Measurements from ENCODE around the gene VPS25.
"Not testable (repeated sequence)": the region's sequence is repeated elsewhere in the genome, so short reads cannot be mapped to it uniquely, and the experiment has no call there.

VPS25 gene

DNA sequence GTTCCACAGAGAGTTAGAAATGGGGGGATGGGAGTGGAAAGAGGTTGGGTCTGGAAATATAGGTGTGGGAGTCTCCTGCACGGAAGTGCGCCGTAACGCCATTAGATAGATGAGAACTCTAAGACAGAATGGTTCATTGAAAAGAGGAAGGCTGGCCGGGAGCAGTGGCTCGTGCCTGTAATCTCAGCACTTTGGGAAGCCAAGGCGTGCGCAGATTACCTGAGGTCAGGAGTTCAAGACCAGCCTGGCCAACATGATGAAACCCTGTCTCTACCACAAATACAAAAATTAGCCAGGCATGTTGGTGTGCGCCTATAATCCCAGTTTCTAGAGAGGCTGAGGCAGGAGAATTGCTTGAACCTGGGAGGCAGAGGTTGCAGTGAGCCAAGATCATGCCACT is 5.2 kb upstream of the VPS25 start:
- DNase-seq (ENCODE audit: low read depth in 2 of 3, low spot score in 1 of 3): not testable (repeated sequence)

GRCh38 chr17:42769964-42770363 is 3.3 kb upstream of the VPS25 start:
- DNase-seq (ENCODE audit: low read depth in 2 of 3, low spot score in 1 of 3): not testable (repeated sequence)

DNA sequence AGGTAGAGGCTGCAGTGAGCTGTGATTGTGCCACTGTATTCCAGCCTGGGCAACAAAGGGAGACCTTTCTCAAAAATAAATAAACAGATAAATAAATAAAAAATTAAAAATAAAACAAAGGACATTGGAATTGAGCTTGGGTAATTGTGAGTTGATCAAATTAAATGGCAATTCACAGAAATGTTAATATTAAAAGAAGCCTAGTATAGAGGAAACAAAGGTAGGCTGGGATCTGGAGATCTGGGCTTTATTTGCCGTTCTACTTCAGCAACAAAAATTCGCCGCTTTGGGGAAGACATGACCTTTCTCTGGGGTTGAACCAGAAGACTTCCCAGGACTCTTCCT is 332 bp upstream of the VPS25 start:
- no peak for DNase-seq (ENCODE audit: low read depth in 2 of 3, low spot score in 1 of 3)

GRCh38 chr17:42774066-42774745 is 957 bp downstream of the VPS25 start:
- no peak for DNase-seq (ENCODE audit: low read depth in 2 of 3, low spot score in 1 of 3)

GRCh38 chr17:42775534-42776098 is 2.4 kb downstream of the VPS25 start:
- no peak for DNase-seq (ENCODE audit: low read depth in 2 of 3, low spot score in 1 of 3)

DNA sequence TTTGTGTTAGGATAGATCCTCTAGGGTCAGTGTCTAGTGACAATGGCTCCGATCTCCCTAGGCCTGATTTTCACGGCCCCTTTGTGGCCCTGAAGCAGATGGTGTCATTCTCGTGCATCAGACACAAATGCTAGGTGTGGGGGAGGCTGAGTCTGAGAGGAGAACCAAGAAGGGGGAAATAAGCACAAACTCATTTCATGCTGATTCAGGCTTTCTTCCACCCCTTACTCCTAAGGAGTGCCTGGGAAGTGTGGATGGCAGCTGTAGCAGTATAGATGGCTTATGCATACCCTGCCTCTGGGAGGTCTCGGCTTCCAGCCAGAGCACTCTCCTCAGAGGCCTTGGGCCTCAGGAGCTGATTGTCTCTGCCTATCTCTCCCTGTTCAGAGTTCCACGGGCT is 5.3 kb downstream of the VPS25 start:
- no peak for DNase-seq (ENCODE audit: low read depth in 2 of 3, low spot score in 1 of 3)

DNA sequence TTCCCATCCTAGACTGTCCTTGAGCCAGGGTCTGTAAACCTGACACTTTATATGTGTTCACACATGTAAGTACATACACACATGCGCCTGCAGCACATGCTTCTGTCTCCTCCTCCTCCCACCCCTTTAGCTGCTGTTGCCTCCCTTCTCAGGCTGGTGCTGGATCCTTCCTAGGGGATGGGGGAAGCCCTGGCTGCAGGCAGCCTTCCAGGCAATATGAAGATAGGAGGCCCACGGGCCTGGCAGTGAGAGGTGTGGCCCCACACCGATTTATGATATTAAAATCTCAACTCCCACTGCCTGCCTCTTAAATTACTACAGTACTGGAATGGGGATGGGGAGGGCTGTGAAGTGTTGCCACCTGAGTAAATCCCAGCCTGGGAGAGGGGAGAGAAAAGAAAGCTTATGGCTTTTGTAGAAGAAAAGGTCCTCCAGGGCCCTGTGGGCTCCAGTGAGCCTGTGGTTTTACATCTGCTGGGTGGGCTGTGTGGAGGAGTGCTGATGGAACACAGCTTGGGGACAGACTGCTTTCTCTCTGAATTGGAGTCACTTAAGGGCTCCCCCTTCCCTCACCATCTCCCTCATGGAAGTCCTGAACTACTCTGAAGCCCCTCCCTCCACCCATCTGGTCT is 6.2 kb downstream of the VPS25 start:
- no peak for DNase-seq (ENCODE audit: low read depth in 2 of 3, low spot score in 1 of 3)

GRCh38 chr17:42779936-42780850 is 6.9 kb downstream of the VPS25 start, which contains the start of gene WNK4:
WNK4 (plus strand) TSS chr17:42780610; CDS start chr17:42780699, 89 bp downstream.
- no peak for DNase-seq (ENCODE audit: low read depth in 2 of 3, low spot score in 1 of 3)

DNA sequence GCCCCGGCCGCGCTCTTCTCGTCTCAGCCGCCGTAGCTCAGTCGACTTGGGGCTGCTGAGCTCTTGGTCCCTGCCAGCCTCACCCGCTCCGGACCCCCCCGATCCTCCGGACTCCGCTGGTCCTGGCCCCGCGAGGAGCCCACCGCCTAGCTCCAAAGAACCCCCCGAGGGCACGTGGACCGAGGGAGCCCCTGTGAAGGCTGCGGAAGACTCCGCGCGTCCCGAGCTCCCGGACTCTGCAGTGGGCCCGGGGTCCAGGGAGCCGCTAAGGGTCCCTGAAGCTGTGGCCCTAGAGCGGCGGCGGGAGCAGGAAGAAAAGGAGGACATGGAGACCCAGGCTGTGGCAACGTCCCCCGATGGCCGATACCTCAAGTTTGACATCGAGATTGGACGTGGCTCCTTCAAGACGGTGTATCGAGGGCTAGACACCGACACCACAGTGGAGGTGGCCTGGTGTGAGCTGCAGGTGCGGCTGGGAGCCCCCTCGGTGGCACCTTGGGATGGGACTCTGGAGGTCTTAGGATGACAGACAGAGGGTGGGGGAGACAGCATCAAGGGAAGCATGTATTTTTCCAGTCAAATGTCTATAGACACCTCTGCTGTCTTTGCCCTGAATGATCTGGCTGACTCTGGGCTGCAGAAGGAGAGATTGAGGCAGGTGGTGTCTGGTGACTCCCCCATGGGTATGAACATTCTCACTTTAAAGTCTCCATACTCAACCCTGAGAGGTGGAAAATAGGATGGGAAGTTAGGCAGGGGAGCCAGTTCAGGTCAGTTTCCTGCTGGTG is 7.8 kb downstream of the VPS25 start:
- DNase-seq (ENCODE audit: low read depth in 2 of 3, low spot score in 1 of 3): no peak

- DNase-seq (ENCODE audit: low read depth in 2 of 3, low spot score in 1 of 3): no peak
These were observed 8.5 kb downstream of the VPS25 start for GRCh38 chr17:42781639-42782165.

GRCh38 chr17:42782166-42783061 is 9.2 kb downstream of the VPS25 start:
- DNase-seq (ENCODE audit: low read depth in 2 of 3, low spot score in 1 of 3): no peak

GRCh38 chr17:42783062-42783790 is 10.0 kb downstream of the VPS25 start:
- no peak for DNase-seq (ENCODE audit: low read depth in 2 of 3, low spot score in 1 of 3)

GRCh38 chr17:42783791-42784138 is 10.5 kb downstream of the VPS25 start:
- DNase-seq (ENCODE audit: low read depth in 2 of 3, low spot score in 1 of 3): no peak

- no peak for DNase-seq (ENCODE audit: low read depth in 2 of 3, low spot score in 1 of 3)
These were observed 11.2 kb downstream of the VPS25 start for GRCh38 chr17:42784409-42784808.

DNA sequence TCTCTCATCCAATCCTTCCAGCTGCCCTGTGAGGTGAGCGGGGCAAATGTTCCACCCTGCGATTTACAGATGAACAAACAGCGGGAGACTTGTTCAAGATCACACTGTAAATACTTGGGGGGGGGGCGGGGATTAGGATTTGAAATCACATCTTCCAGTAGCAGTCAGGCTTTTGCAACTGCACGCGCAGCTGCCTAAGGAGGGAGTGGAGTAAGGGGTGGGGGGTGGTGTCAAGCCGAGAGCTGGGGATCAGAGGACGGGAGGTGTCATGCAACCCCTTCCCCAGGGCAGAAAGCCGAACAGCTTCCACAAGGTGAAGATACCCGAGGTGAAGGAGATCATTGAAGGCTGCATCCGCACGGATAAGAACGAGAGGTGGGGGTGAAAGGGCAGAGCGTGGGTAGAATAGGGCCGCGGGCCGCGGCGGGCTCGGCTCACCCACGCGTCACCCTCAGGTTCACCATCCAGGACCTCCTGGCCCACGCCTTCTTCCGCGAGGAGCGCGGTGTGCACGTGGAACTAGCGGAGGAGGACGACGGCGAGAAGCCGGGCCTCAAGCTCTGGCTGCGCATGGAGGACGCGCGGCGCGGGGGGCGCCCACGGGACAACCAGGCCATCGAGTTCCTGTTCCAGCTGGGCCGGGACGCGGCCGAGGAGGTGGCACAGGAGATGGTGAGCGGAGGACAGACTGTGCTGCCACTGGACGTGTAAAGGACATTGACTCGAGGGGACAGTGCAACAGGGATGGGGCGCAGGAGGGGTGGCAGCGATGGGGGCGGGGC is 11.8 kb downstream of the VPS25 start:
- DNase-seq (ENCODE audit: low read depth in 2 of 3, low spot score in 1 of 3): no peak

DNA sequence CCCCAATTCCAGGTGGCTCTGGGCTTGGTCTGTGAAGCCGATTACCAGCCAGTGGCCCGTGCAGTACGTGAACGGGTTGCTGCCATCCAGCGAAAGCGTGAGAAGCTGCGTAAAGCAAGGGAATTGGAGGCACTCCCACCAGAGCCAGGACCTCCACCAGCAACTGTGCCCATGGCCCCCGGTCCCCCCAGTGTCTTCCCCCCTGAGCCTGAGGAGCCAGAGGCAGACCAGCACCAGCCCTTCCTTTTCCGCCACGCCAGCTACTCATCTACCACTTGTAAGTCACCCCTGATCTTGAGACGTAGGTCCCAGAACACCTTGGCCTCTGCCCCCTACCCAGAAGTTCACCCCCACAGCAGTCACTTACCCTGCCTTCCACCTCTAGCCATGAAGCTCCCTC is 14.0 kb downstream of the VPS25 start:
- DNase-seq (ENCODE audit: low read depth in 2 of 3, low spot score in 1 of 3): no peak

DNA sequence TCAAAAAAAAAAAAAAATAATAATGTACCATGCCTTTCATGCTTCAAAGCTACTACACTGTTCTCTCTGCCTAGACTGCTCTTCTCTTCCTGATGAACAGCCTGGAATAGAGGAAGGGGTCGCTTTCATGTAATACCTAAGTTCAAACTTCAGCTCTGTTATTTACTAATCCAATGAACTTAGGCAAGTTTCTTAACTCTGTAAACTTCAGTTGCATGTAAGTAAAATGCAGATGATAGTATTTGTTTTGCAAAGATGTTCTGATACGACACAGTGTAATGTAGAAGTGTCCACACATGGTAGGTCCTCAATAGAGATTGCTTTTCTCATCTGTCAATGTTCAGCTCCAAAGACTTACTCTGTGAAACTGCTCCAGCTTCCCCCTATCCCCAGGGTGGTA is 18.7 kb downstream of the VPS25 start:
- no peak for DNase-seq (ENCODE audit: low read depth in 2 of 3, low spot score in 1 of 3)

GRCh38 chr17:42792545-42792944 is 19.3 kb downstream of the VPS25 start:
- DNase-seq (ENCODE audit: low read depth in 2 of 3, low spot score in 1 of 3): no peak
